Activated T-helper 17 cell treated with anti-CD3 and anti-CD28 coated beads, Interleukin-2, amount 50 U/mL, for 72 hours (primary cell): Measurements from ENCODE around the gene BTBD16. TPM values are rescaled to one million over a fixed set of nuclear protein-coding genes. Genes with fewer than 3 reads are reported as not detected.

ENCODE experiments used
- ATAC-seq: fragments of 150-1000 bp; cut with Tn5 transposase; replicated peaks from 2 replicates; pipeline ENCODE4 v1.10.0; 2021; ENCODE audit warnings: mild to moderate bottlenecking, moderate library complexity
- H3K27ac Mint-ChIP-seq: one replicate; pipeline ENCODE4 v1.8.0; 2022; ENCODE audit warnings: mixed read lengths
- H3K27me3 Mint-ChIP-seq: one replicate; pipeline ENCODE4 v1.8.0; 2022; ENCODE audit warnings: mixed read lengths
- H3K36me3 Mint-ChIP-seq: one replicate; pipeline ENCODE4 v1.8.0; 2022; ENCODE audit warnings: low read depth, mild to moderate bottlenecking, mixed read lengths
- H3K4me1 Mint-ChIP-seq: one replicate; pipeline ENCODE4 v1.8.0; 2022; ENCODE audit warnings: mixed read lengths
- H3K4me3 Mint-ChIP-seq: one replicate; pipeline ENCODE4 v1.8.0; 2022; ENCODE audit warnings: mild to moderate bottlenecking, mixed read lengths
- H3K9me3 Mint-ChIP-seq: one replicate; pipeline ENCODE4 v1.8.0; 2022; ENCODE audit warnings: mixed read lengths
- total RNA-seq, 2 donors: library from RNA; stranded (reverse); gene quantifications; one replicate each; pipeline ENCODE4 v1.2.3, GENCODE V29; 2022

BTBD16 gene
- total RNA-seq, 2 donors from 2014 or later = not detected

DNA sequence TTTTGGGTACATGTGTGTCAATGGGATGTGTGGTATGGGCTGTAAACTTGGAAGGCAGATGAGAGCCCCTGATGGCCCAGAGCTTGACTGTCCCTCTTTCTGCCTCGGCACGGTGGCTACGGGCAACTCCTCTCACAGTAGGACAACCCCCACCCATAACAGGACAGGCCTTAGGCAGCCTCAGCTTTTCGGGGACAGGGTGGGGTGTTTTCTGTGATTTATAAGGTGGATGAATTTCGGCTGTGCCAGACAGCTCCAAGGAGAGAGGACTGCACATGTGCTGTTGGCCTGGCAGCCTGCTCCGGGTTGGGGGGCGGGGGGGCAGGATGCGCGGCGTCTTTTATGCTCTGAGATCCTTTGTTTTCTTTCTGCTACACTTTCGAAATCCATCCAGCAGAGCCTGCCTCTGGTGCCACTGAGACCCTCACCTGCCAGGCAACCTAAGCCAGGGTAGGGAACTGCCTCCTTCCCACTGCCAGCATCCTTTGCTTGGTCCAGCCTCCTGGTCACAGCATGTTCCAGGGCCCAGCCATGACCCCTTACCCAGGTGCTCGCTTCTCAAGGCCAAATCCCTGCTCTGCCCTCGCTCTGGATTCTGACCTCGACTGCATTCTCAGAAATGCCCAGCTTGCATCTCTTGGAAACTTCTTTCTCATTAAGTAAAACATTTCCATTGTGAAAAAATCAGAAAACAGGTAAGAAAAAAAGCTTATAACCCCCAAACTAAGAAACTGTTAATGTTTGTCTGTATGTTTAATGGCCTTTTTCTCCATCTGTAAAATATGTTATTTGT lies 15.4 kb upstream of the BTBD16 start:
- Mint-ChIP-seq H3K4me1 (no peaks in the 10 kb centered on the region), H3K27me3 (peaks cover 29% of the 10 kb centered on the region), H3K9me3 (no peaks in the 10 kb centered on the region), H3K36me3 (no peaks in the 10 kb centered on the region), H3K4me3 (no peak overlapping the region), H3K27ac (no peak overlapping the region)
- ATAC-seq = no peak

DNA sequence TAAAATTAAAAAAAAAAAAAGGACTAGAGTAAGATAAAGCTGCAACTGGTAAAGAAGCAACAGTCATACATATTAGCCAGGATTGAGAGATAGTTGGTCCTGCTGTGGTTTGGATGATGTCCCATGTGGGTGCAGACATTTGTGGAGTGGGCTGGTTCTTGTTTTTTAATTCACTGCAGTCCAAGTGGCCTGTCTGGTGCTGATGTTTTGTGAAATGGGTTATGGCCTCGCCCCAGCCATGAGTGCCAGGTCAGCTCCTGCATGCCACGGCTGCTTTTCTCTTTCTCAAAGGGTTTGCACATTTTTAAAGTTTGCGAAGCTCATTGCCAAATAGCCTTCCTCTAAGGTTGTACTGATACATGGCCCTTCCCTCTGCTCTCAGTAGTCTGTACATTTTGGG lies 14.1 kb upstream of the BTBD16 start:
- Mint-ChIP-seq H3K27ac (no peak overlapping the region), H3K27me3 (peaks cover 34% of the 10 kb centered on the region), H3K4me3 (no peak overlapping the region), H3K9me3 (no peaks in the 10 kb centered on the region), H3K36me3 (no peaks in the 10 kb centered on the region), H3K4me1 (no peaks in the 10 kb centered on the region)
- ATAC-seq = no peak

DNA sequence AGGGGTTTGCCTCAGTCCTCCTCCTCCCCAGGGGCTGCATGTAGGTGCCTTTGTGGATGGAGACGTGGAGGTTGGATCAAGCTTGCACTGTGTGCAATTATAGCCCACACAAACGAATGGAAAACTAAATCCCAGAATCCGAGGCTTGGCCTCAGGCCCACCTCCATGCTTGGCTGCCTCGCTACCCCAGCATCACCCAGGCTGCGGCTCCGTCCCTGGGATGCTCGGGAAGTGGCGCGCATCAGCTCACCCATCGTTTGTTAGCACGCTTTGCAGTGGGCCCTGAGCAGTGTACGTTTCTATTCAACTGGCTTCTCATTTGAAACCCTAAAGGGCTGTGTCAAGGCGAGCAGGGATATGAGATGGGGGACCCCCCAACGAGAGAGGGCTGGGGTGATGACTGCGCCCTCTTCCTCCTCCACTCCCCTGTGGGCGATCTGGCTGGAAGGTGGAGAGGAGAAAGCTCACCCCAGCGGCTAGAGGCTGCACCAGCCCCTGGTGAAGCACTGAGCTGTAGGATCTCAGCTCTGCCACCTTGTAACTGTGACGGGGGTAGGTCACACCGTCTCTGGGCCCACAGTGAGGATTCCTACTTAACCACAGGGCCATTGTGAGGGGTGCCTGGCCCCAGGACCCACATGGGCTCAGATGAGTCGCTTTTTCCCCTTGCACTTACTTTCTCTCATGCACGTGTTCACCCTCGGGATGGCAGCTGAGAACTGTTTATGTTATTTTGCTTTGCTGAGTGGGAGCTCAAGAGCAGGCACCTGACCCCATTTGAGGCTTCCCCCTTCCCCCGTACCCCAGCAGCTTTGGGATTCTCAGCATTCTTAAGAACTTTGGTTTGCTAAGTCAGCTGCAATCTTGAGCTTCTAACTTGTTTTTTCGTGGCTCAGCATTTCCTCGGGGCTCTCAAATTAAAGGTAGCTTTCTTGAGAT lies 12.7 kb upstream of the BTBD16 start:
- no peak overlapping the region for H3K27ac Mint-ChIP-seq
- ATAC-seq = no peak
- no peak overlapping the region for H3K4me3 Mint-ChIP-seq
- H3K27me3 Mint-ChIP-seq = peaks cover 38% of the 10 kb centered on the region
- H3K4me1 Mint-ChIP-seq = no peaks in the 10 kb centered on the region
- H3K9me3 Mint-ChIP-seq = peaks cover 3% of the 10 kb centered on the region
- H3K36me3 Mint-ChIP-seq = no peaks in the 10 kb centered on the region

DNA sequence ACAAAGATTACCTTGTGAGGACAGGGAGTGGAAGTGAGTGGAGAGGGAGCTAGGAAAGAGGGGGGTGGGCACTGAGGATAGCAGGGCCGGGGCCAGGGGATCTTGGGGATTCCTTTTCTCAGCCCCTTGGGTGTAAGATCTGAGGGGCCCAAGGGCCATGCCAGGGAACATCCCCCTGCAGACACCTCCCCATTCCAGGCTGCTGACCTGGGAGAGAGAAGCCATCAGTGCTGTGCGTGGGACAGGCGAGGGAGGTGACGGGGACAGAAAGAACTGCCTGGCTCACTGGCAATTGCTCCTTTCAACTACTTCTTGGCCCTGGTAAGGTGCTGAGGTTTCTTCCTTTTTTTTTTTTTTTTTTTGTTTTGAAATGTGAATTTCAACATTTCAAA lies 12.0 kb upstream of the BTBD16 start:
- no peak for ATAC-seq

DNA sequence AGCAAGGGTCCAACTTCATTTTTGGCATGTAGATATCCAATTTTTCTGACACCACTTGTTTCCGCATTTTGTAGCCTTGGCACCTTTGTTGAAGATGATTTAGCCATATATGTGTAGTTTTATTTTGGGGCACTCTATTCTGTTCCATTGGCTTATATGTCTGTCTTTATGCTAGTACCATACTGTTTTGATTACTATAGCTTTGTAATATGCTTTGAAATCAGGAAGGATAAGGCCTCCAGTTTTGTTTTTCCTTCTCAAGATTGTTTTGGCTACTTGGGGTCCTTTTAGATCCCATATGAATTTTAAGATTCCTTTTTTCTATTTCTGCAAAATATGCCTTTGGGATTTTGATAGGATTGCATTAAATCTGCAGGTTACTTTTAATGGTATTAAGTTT lies 9.5 kb upstream of the BTBD16 start:
- Mint-ChIP-seq H3K36me3 (no peaks in the 10 kb centered on the region), H3K4me1 (no peaks in the 10 kb centered on the region), H3K9me3 (peaks cover 4% of the 10 kb centered on the region), H3K27ac (no peak overlapping the region), H3K4me3 (no peak overlapping the region), H3K27me3 (peaks cover 53% of the 10 kb centered on the region)
- ATAC-seq = no peak

More for the DNA sequence above, 12.0 kb upstream of the BTBD16 start:
- no peak overlapping the region for H3K4me3 Mint-ChIP-seq
- no peaks in the 10 kb centered on the region for H3K4me1 Mint-ChIP-seq
- H3K27ac Mint-ChIP-seq = no peak overlapping the region
- H3K36me3 Mint-ChIP-seq = no peaks in the 10 kb centered on the region
- H3K9me3 Mint-ChIP-seq = peaks cover 4% of the 10 kb centered on the region
- H3K27me3 Mint-ChIP-seq = peaks cover 40% of the 10 kb centered on the region

DNA sequence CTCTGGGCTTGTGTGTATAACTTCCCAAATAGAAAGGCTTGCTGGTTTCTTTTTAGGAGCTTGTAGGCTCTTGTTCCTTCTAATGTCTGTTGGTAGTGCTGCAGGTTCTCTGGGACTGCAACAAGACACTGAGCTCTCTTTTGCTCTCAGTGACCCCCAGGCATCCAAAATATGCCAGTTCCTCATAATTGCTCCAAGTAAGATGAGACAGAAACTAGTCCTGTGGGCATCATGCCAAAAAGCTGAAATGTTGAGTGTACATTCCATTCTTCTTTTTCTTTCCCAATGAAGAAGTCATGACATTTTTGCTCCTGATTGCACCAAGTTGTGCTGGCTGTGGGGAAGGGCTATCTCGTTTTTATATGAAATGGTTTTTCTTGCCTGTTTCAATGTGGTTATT lies 7.1 kb upstream of the BTBD16 start:
- no peak for ATAC-seq
- no peaks in the 10 kb centered on the region for H3K4me1 Mint-ChIP-seq
- H3K4me3 Mint-ChIP-seq = no peak overlapping the region
- H3K9me3 Mint-ChIP-seq = peaks cover 4% of the 10 kb centered on the region
- H3K27me3 Mint-ChIP-seq = peaks cover 46% of the 10 kb centered on the region
- H3K36me3 Mint-ChIP-seq = no peaks in the 10 kb centered on the region
- H3K27ac Mint-ChIP-seq = no peak overlapping the region

DNA sequence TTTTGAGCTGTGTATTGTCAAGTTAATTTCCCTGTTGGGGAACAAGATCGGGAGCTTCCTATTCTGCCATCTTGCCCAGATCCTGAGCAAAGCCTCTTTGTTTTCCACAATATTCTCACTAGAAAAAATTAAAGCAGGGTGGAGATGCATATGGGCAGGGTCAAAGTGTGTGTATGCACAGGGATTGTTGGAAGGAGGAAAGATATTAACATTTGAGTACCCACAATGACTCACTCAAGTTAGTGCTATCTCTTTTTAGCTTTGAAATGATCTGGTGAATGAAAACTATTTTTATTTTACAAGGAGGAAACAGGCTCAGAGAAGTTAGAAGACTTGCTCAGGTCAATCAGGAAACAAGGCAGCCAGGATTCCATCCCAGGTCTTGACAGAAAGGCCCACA lies 6.7 kb upstream of the BTBD16 start:
- Mint-ChIP-seq H3K27ac (no peak overlapping the region), H3K27me3 (peaks cover 46% of the 10 kb centered on the region), H3K9me3 (peaks cover 4% of the 10 kb centered on the region), H3K4me3 (no peak overlapping the region), H3K4me1 (no peaks in the 10 kb centered on the region), H3K36me3 (no peaks in the 10 kb centered on the region)
- no peak for ATAC-seq

DNA sequence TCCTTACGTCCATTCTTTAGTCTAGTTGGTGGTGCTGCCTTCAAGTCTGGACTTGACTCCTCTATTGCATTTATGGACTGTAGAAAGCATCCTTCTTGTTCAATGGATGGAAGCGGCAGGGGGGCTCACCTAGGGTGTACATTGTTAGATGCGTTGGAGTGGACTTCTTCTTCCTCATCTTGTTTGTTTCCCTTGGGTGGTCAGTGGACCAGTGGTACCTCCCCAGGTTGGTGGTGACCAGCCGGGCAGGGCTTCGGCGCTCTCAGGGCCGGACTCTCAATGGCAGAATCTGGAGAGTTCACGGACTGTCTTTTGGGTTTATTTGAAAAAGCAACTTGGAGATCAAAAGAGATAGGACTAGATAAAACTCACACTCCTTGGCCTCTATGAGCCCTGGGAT lies 6.2 kb upstream of the BTBD16 start:
- Mint-ChIP-seq H3K36me3 (no peaks in the 10 kb centered on the region), H3K9me3 (peaks cover 4% of the 10 kb centered on the region), H3K27ac (no peak overlapping the region), H3K4me1 (no peaks in the 10 kb centered on the region), H3K4me3 (no peak overlapping the region), H3K27me3 (peaks cover 42% of the 10 kb centered on the region)
- no peak for ATAC-seq

DNA sequence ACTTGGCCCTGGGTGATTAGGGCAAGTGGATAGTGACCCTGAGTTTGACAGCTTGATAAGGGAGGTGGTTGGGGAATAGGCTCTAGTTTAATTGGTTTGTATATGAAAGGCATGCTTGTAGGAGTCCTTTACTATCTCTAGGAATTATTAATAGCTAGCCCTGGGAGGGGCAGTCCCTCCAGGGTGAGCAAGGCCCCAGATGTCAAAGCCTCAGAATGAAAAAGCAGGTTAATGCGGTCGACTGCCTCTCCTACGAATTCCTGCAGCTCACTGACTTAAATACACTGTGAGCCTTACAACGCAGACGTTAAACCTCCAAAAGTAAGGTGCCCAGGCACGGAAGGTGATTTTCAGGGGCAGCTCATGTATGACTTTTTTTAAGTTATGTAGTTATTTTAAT lies 5.2 kb upstream of the BTBD16 start:
- no peak for ATAC-seq
- H3K4me1 Mint-ChIP-seq = no peaks in the 10 kb centered on the region
- peaks cover 4% of the 10 kb centered on the region for H3K9me3 Mint-ChIP-seq
- H3K27ac Mint-ChIP-seq = no peak overlapping the region
- no peak overlapping the region for H3K4me3 Mint-ChIP-seq
- H3K36me3 Mint-ChIP-seq = no peaks in the 10 kb centered on the region
- peaks cover 38% of the 10 kb centered on the region for H3K27me3 Mint-ChIP-seq

DNA sequence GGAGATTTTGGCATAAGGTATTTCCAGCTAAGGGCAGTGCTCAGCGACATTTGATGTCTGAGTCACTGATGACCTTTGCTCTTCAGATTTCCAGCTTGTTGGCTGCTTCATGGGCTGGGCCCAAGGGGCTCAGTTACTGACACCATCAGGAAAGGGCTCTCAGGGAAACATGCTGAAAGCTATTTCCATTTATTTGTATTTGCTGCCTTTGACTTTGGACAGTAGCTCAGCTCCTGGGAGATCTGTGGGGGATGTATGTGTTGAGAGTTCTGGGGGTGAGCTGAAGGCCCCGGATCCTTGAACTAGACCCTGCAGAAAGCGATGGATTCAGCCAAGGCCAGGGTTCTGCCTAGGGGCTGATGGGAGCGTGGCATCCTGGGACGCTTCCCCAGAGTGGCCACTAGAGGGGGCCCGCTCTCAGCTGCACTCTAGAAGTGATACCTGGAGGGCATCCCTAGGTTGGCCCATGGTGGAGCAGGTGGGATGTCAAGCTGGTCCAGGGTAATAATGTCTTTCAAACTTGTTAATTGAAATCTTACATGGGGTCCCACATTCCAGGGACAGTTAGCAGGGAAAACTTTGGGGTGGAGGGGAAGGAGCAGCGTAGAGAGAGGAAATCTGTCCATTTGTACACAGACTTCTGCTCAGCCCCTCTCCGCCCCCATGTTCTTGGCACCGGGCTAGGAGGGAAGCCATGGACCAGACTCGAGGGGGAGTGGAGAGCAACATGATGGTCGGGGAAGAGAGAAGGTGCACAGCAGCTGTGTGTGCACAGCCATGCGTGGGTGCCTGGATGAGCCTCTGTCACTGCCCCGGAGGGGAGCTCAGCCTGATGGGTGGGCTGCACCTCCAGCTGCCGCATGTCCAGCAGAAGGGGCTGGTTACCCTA lies 3.0 kb upstream of the BTBD16 start:
- Mint-ChIP-seq H3K27ac (no peak overlapping the region), H3K4me3 (no peak overlapping the region), H3K9me3 (peaks cover 4% of the 10 kb centered on the region), H3K4me1 (no peaks in the 10 kb centered on the region), H3K36me3 (no peaks in the 10 kb centered on the region), H3K27me3 (peaks cover 31% of the 10 kb centered on the region)
- peak; percentile 71 for ATAC-seq

DNA sequence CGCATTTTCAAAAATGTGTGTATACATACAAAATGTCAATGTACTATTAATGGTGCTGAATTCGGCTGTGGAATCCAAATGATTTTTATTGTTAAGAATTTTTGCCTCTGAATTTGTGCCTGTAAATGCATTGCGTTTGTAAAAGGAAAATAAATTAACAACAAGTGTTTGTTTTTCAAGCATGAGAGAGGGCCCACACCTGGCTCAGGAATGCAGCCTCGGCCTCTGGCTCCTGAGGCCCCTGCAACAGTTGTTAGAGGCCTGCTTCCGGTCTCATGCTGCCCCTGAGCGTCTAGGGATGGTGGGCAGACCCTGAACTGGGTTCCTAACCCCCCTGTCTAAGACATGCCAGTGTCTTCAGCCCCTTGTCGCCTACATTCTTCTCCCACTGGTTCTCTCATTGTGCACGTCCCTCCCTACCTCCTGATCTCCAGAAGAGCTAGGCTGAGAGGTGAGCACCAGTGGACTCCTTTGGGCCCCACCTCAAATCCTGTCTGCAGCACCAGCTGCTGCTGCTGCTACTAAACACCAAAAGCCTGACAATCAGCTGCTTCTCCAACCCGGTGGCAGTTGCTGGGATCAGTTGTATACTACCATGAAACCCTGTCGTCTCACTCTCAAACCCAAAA lies 1.9 kb upstream of the BTBD16 start:
- no peak overlapping the region for H3K27ac Mint-ChIP-seq
- no peak for ATAC-seq
- no peaks in the 10 kb centered on the region for H3K9me3 Mint-ChIP-seq
- H3K4me3 Mint-ChIP-seq = no peak overlapping the region
- H3K36me3 Mint-ChIP-seq = no peaks in the 10 kb centered on the region
- H3K4me1 Mint-ChIP-seq = no peaks in the 10 kb centered on the region
- H3K27me3 Mint-ChIP-seq = peaks cover 21% of the 10 kb centered on the region

DNA sequence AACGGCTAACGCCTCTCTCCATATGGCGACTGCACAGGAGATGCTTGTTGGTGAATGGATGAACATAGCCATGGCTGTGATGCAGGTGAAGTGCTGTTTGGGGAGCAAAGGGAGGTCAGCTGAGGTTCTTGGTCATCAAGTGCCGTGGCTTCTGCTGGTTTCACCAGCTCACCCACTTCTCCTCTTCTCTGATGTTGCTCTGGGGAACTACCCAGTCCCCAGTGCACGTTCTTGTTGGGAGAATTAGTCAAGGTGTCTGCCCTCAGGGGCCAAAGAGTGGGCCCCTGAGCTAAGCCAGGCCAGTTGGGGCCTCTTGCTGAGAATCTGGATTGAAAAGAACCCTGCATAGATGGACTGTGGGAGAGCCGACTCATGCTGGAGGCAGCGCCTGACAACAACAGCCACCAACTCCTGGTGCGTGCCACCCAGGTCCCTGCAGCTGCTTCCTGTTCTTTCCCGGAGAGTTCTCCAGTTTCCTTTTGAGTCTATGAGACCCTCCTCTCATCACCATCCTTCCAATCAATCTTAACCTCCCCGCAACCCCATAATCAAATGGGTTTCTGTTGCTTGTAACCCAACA lies 3.0 kb downstream of the BTBD16 start:
- no peaks in the 10 kb centered on the region for H3K4me1 Mint-ChIP-seq
- H3K36me3 Mint-ChIP-seq = no peaks in the 10 kb centered on the region
- ATAC-seq = no peak
- H3K9me3 Mint-ChIP-seq = no peaks in the 10 kb centered on the region
- H3K27ac Mint-ChIP-seq = no peak overlapping the region
- no peak overlapping the region for H3K4me3 Mint-ChIP-seq
- peaks cover 7% of the 10 kb centered on the region for H3K27me3 Mint-ChIP-seq

DNA sequence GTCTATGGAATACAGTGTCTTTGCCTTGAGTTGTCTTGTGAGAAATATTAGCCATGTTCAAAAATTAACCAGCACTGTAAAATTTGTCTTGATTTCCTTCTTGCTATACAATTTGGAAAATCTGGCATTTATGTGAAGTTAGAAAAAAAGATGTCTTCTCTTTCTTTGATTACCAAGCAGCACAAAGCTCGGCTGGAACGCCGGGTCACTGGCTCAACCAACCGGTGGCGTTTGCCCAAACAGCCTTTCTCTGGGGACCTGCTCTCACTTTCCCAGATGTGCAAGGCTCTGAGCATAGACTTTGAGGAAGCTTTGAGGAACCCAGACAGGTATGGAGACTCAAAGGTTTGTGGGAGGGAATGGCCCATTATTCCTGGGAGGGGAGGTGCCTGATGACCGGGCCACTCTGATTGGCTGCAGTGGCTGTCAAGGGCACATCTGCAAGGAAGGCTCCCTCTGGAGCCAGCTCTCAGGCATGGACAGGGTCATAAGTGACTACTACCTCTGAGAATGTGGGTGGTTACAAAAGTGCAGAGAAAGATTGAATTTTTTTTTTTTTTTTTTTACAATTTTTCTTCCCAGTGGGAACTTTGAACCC lies 5.6 kb downstream of the BTBD16 start:
- H3K27ac Mint-ChIP-seq = no peak overlapping the region
- H3K9me3 Mint-ChIP-seq = no peaks in the 10 kb centered on the region
- H3K4me3 Mint-ChIP-seq = no peak overlapping the region
- no peak for ATAC-seq
- H3K36me3 Mint-ChIP-seq = no peaks in the 10 kb centered on the region
- no peaks in the 10 kb centered on the region for H3K4me1 Mint-ChIP-seq
- peaks cover 19% of the 10 kb centered on the region for H3K27me3 Mint-ChIP-seq
